Measurements from ENCODE around the gene CSMD2. TPM values are rescaled to one million over a fixed set of nuclear protein-coding genes. Genes with fewer than 3 reads are reported as not detected.

The CSMD2 gene
- total and polyA plus RNA-seq, 4 experiments from 2014 or later: not detected

- H3K9me3 Mint-ChIP-seq: peaks cover 0 to 4% (median 0%) of the 10 kb centered on the region in 8 donors
- no peak overlapping the region for H3K27ac Mint-ChIP-seq
- peaks cover 39 to 47% of the 10 kb centered on the region in 2 donors for H3K27me3 Mint-ChIP-seq
- H3K4me1 Mint-ChIP-seq: peaks cover 6 to 21% (median 9%) of the 10 kb centered on the region in 4 donors
- no peaks in the 10 kb centered on the region for H3K9me3 ChIP-seq (ENCODE audit: control insufficient read depth in 1 of 2, low read length in 2 of 2)
- intact Hi-C loops (cut with micrococcal nuclease): no loop called here
- ChIA-PET CTCF (ENCODE audit: partially characterized antibody) (no interaction called here), POLR2A (ENCODE audit: partially characterized antibody) (no interaction called here)
- peaks cover 5% of the 10 kb centered on the region for H3K4me1 ChIP-seq (ENCODE audit: insufficient read depth, low read length)
- H3K4me3 ChIP-seq (ENCODE audit: low read length in 2 of 2): no peak overlapping the region
- no peak for DNase-seq
- H3K36me3 Mint-ChIP-seq: no peaks in the 10 kb centered on the region
- H3K27ac ChIP-seq (ENCODE audit: low read depth, low read length): no peak overlapping the region
- H3K27me3 ChIP-seq (ENCODE audit: insufficient read depth, low read length): peaks cover 3% of the 10 kb centered on the region
- no peak overlapping the region for H3K4me3 Mint-ChIP-seq
- no peaks in the 10 kb centered on the region for H3K36me3 ChIP-seq (ENCODE audit: insufficient read depth, low read length)
These were observed 1.2 kb upstream of the CSMD2 start for GRCh38 chr1:34166191-34166624.

- H3K9me3 ChIP-seq (ENCODE audit: control insufficient read depth in 1 of 2, low read length in 2 of 2): no peaks in the 10 kb centered on the region
- no peak overlapping the region for H3K27ac ChIP-seq (ENCODE audit: low read depth, low read length)
- H3K36me3 Mint-ChIP-seq: no peaks in the 10 kb centered on the region
- peak overlapping the region in 4 of 8 donors; percentile 1 to 76 (median 22) for H3K4me3 Mint-ChIP-seq
- H3K4me1 ChIP-seq (ENCODE audit: insufficient read depth, low read length): peaks cover 5% of the 10 kb centered on the region
- ChIA-PET CTCF (ENCODE audit: partially characterized antibody) (no interaction called here), POLR2A (ENCODE audit: partially characterized antibody) (no interaction called here)
- intact Hi-C loops (cut with micrococcal nuclease): no loop called here
- peaks cover 6 to 21% (median 10%) of the 10 kb centered on the region in 4 donors for H3K4me1 Mint-ChIP-seq
- H3K36me3 ChIP-seq (ENCODE audit: insufficient read depth, low read length): no peaks in the 10 kb centered on the region
- no peak overlapping the region for H3K27ac Mint-ChIP-seq
- H3K9me3 Mint-ChIP-seq: peaks cover 0 to 6% (median 0%) of the 10 kb centered on the region in 8 donors
- no peak for DNase-seq
- peaks cover 3% of the 10 kb centered on the region for H3K27me3 ChIP-seq (ENCODE audit: insufficient read depth, low read length)
- H3K27me3 Mint-ChIP-seq: peaks cover 45 to 46% of the 10 kb centered on the region in 2 donors
- no peak overlapping the region for H3K4me3 ChIP-seq (ENCODE audit: low read length in 2 of 2)
These were observed 442 bp upstream of the CSMD2 start for GRCh38 chr1:34165422-34165921.

GRCh38 chr1:34163792-34164731 is 968 bp downstream of the CSMD2 start:
- POLR2A ChIA-PET (ENCODE audit: partially characterized antibody): no interaction called here

GRCh38 chr1:34162852-34163766 is 1.9 kb downstream of the CSMD2 start:
- H3K27ac ChIP-seq (ENCODE audit: low read depth, low read length): no peak overlapping the region
- peaks cover 0 to 6% (median 0%) of the 10 kb centered on the region in 8 donors for H3K9me3 Mint-ChIP-seq
- H3K36me3 ChIP-seq (ENCODE audit: insufficient read depth, low read length): no peaks in the 10 kb centered on the region
- peaks cover 3% of the 10 kb centered on the region for H3K27me3 ChIP-seq (ENCODE audit: insufficient read depth, low read length)
- ChIA-PET CTCF (ENCODE audit: partially characterized antibody) (no interaction called here), POLR2A (ENCODE audit: partially characterized antibody) (no interaction called here)
- H3K9me3 ChIP-seq (ENCODE audit: control insufficient read depth in 1 of 2, low read length in 2 of 2): no peaks in the 10 kb centered on the region
- H3K27me3 Mint-ChIP-seq: peaks cover 37 to 41% of the 10 kb centered on the region in 2 donors
- H3K4me3 Mint-ChIP-seq: peak overlapping the region in 6 of 8 donors; percentile 6 to 63 (median 50)
- no peak overlapping the region for H3K4me3 ChIP-seq (ENCODE audit: low read length in 2 of 2)
- H3K4me1 Mint-ChIP-seq: peaks cover 6 to 21% (median 10%) of the 10 kb centered on the region in 4 donors
- no peak overlapping the region for H3K27ac Mint-ChIP-seq
- no peak for DNase-seq
- H3K36me3 Mint-ChIP-seq: no peaks in the 10 kb centered on the region
- peaks cover 5% of the 10 kb centered on the region for H3K4me1 ChIP-seq (ENCODE audit: insufficient read depth, low read length)
- intact Hi-C loops (cut with micrococcal nuclease): no loop called here

More at GRCh38 chr1:34163792-34164731, 968 bp downstream of the CSMD2 start:
- peaks cover 3% of the 10 kb centered on the region for H3K27me3 ChIP-seq (ENCODE audit: insufficient read depth, low read length)
- intact Hi-C loops (cut with micrococcal nuclease): no loop called here
- H3K36me3 ChIP-seq (ENCODE audit: insufficient read depth, low read length): no peaks in the 10 kb centered on the region
- H3K4me3 ChIP-seq (ENCODE audit: low read length in 2 of 2): no peak overlapping the region
- CTCF ChIA-PET (ENCODE audit: partially characterized antibody): no interaction called here
- no peak for DNase-seq
- peaks cover 5% of the 10 kb centered on the region for H3K4me1 ChIP-seq (ENCODE audit: insufficient read depth, low read length)
- H3K27me3 Mint-ChIP-seq: peaks cover 39 to 48% of the 10 kb centered on the region in 2 donors
- peaks cover 6 to 21% (median 10%) of the 10 kb centered on the region in 4 donors for H3K4me1 Mint-ChIP-seq
- H3K9me3 ChIP-seq (ENCODE audit: control insufficient read depth in 1 of 2, low read length in 2 of 2): no peaks in the 10 kb centered on the region
- H3K4me3 Mint-ChIP-seq: peak overlapping the region in 3 of 8 donors; percentile 43 to 62 (median 58)
- no peak overlapping the region for H3K27ac ChIP-seq (ENCODE audit: low read depth, low read length)
- peaks cover 0 to 6% (median 0%) of the 10 kb centered on the region in 8 donors for H3K9me3 Mint-ChIP-seq
- no peaks in the 10 kb centered on the region for H3K36me3 Mint-ChIP-seq
- H3K27ac Mint-ChIP-seq: no peak overlapping the region

- Mint-ChIP-seq H3K4me1 (peaks cover 0 to 6% (median 5%) of the 10 kb centered on the region in 4 donors), H3K27me3 (peaks cover 19 to 32% of the 10 kb centered on the region in 2 donors), H3K9me3 (peaks cover 0 to 6% (median 0%) of the 10 kb centered on the region in 8 donors), H3K36me3 (no peaks in the 10 kb centered on the region), H3K4me3 (no peak overlapping the region), H3K27ac (no peak overlapping the region)
- Histone ChIP-seq H3K27me3 (ENCODE audit: insufficient read depth, low read length) (no peaks in the 10 kb centered on the region), H3K4me3 (ENCODE audit: low read length in 2 of 2) (no peak overlapping the region), H3K27ac (ENCODE audit: low read depth, low read length) (no peak overlapping the region), H3K4me1 (ENCODE audit: insufficient read depth, low read length) (no peaks in the 10 kb centered on the region), H3K9me3 (ENCODE audit: control insufficient read depth in 1 of 2, low read length in 2 of 2) (no peaks in the 10 kb centered on the region), H3K36me3 (ENCODE audit: insufficient read depth, low read length) (no peaks in the 10 kb centered on the region)
- ChIA-PET POLR2A (ENCODE audit: partially characterized antibody) (no interaction called here), CTCF (ENCODE audit: partially characterized antibody) (no interaction called here)
- intact Hi-C loops (cut with micrococcal nuclease): no loop called here
- DNase-seq: no peak
These were observed 8.3 kb downstream of the CSMD2 start for GRCh38 chr1:34156739-34157138.

- DNase-seq: no peak
- peaks cover 10 to 26% of the 10 kb centered on the region in 2 donors for H3K27me3 Mint-ChIP-seq
- no peaks in the 10 kb centered on the region for H3K27me3 ChIP-seq (ENCODE audit: insufficient read depth, low read length)
- intact Hi-C loops (cut with micrococcal nuclease): no loop called here
- H3K9me3 Mint-ChIP-seq: no peaks in the 10 kb centered on the region
- no peaks in the 10 kb centered on the region for H3K36me3 Mint-ChIP-seq
- H3K4me3 ChIP-seq (ENCODE audit: low read length in 2 of 2): no peak overlapping the region
- H3K9me3 ChIP-seq (ENCODE audit: control insufficient read depth in 1 of 2, low read length in 2 of 2): no peaks in the 10 kb centered on the region
- no peak overlapping the region for H3K27ac Mint-ChIP-seq
- H3K36me3 ChIP-seq (ENCODE audit: insufficient read depth, low read length): no peaks in the 10 kb centered on the region
- ChIA-PET CTCF (ENCODE audit: partially characterized antibody) (no interaction called here), POLR2A (ENCODE audit: partially characterized antibody) (no interaction called here)
- no peaks in the 10 kb centered on the region for H3K4me1 Mint-ChIP-seq
- no peak overlapping the region for H3K4me3 Mint-ChIP-seq
- H3K4me1 ChIP-seq (ENCODE audit: insufficient read depth, low read length): no peaks in the 10 kb centered on the region
- H3K27ac ChIP-seq (ENCODE audit: low read depth, low read length): no peak overlapping the region
These were observed 9.2 kb downstream of the CSMD2 start for GRCh38 chr1:34155860-34156259.

- Mint-ChIP-seq H3K36me3 (no peaks in the 10 kb centered on the region), H3K9me3 (peaks cover 0 to under 1% (median 0%) of the 10 kb centered on the region in 8 donors), H3K27me3 (peaks cover 6 to 16% of the 10 kb centered on the region in 2 donors), H3K4me1 (no peaks in the 10 kb centered on the region), H3K27ac (no peak overlapping the region), H3K4me3 (no peak overlapping the region)
- DNase-seq: no peak
- POLR2A ChIA-PET (ENCODE audit: partially characterized antibody): no interaction called here
- Histone ChIP-seq H3K36me3 (ENCODE audit: insufficient read depth, low read length) (no peaks in the 10 kb centered on the region), H3K4me1 (ENCODE audit: insufficient read depth, low read length) (no peaks in the 10 kb centered on the region), H3K4me3 (ENCODE audit: low read length in 2 of 2) (no peak overlapping the region), H3K27me3 (ENCODE audit: insufficient read depth, low read length) (no peaks in the 10 kb centered on the region), H3K27ac (ENCODE audit: low read depth, low read length) (no peak overlapping the region), H3K9me3 (ENCODE audit: control insufficient read depth in 1 of 2, low read length in 2 of 2) (no peaks in the 10 kb centered on the region)
- CTCF ChIA-PET (ENCODE audit: partially characterized antibody): no interaction called here
- intact Hi-C loops (cut with micrococcal nuclease): no loop called here
These were observed 11.8 kb downstream of the CSMD2 start for GRCh38 chr1:34153246-34153645.
